ENCODE measurements around the gene ZBTB4.
A peak's percentile ranks its signal among the peaks of the same experiment; 100 is the strongest.

Gene ZBTB4

DNA sequence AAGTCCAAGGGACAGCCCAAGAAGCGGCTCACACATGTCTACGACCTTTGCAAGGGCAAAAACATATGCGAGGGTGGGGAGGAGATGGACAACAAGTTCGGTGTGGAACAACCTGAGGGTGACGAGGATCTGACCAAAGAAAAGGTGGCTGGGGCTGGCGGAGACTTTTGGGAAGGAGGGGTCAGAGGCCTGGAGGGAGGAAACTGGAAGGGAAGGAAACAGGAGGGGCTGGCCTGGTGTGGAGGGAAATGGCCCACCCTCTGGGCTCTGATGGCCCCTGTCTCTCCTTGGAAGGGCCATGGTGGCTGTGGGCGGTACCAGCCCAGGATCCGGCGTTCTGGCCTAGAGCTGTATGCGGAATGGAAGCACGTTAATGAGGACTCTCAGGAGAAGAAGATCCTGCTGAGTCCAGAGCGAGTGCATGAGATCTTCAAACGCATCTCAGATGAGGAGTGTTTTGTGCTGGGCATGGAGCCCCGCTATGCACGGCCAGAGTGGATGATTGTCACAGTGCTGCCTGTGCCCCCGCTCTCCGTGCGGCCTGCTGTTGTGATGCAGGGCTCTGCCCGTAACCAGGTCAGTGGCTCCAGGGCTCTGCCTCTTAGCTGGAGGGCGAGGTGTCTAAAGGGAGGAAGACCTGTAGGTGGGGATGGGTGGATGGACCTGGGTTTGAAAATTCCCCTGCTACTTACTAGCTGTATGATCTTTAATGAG is 17.2 kb upstream of the ZBTB4 start:
- Histone ChIP-seq H3K27me3 (ENCODE audit: insufficient read depth, low read length, poor library complexity, severe bottlenecking) (no peaks in the 10 kb centered on the region), H3K79me2 (ENCODE audit: insufficient read depth, low read length) (peaks cover 83% of the 10 kb centered on the region), H3K36me3 (ENCODE audit: insufficient read depth, low read length) (peaks cover 68% of the 10 kb centered on the region), H3K4me3 (ENCODE audit: low read length, poor library complexity, severe bottlenecking) (no peak overlapping the region), H3K4me1 (ENCODE audit: insufficient read depth, low read length, poor library complexity, severe bottlenecking) (peaks cover 18% of the 10 kb centered on the region), H3K9me2 (replicated peaks; ENCODE audit: low read depth, low read length) (no peaks in the 10 kb centered on the region), H4K20me1 (ENCODE audit: insufficient read depth, low read length, poor library complexity, severe bottlenecking) (peaks cover 92% of the 10 kb centered on the region), H3K4me2 (ENCODE audit: low read depth, low read length, poor library complexity, severe bottlenecking) (no peak overlapping the region), H3F3A (ENCODE audit: low read depth) (no peaks in the 10 kb centered on the region), H3K9me3 (ENCODE audit: insufficient read depth, low read depth, low read length) (no peaks in the 10 kb centered on the region), H2AFZ (ENCODE audit: low read length) (no peak overlapping the region), H3K9ac (ENCODE audit: low read depth, low read length, poor library complexity, severe bottlenecking) (no peak overlapping the region)
- TF ChIP-seq, protein P1, sequence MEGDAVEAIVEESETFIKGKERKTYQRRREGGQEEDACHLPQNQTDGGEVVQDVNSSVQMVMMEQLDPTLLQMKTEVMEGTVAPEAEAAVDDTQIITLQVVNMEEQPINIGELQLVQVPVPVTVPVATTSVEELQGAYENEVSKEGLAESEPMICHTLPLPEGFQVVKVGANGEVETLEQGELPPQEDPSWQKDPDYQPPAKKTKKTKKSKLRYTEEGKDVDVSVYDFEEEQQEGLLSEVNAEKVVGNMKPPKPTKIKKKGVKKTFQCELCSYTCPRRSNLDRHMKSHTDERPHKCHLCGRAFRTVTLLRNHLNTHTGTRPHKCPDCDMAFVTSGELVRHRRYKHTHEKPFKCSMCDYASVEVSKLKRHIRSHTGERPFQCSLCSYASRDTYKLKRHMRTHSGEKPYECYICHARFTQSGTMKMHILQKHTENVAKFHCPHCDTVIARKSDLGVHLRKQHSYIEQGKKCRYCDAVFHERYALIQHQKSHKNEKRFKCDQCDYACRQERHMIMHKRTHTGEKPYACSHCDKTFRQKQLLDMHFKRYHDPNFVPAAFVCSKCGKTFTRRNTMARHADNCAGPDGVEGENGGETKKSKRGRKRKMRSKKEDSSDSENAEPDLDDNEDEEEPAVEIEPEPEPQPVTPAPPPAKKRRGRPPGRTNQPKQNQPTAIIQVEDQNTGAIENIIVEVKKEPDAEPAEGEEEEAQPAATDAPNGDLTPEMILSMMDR (conservative IDR thresholded peaks at IDR 0.05; ENCODE audit: low read length) = no peak
- no peak for TF ChIP-seq EZH2phosphoT487 (IDR thresholded peaks at IDR 0.05; ENCODE audit: borderline replicate concordance)

DNA sequence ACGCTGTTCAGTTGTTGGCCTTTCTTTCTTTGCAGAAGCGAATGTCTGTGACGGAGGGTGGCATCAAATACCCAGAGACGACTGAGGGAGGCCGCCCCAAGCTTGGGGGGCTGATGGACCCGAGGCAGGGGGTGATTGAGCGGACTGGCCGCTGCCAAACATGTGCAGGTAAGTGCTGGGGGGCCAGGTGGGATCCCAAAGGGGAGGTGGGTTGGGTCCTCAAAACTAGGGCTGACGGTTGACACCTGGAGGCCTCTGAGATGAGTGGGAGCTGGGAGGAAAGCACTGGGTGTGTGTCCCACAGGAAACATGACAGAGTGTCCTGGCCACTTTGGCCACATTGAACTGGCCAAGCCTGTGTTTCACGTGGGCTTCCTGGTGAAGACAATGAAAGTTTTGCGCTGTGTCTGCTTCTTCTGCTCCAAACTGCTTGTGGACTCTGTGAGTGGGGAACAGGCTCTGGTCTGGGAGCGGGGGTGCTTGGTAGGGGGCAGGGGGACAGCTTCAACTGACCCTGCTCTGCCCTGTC is 16.5 kb upstream of the ZBTB4 start:
- Histone ChIP-seq H3F3A (ENCODE audit: low read depth) (no peaks in the 10 kb centered on the region), H3K9me3 (ENCODE audit: insufficient read depth, low read depth, low read length) (no peaks in the 10 kb centered on the region), H4K20me1 (ENCODE audit: insufficient read depth, low read length, poor library complexity, severe bottlenecking) (peaks cover 92% of the 10 kb centered on the region), H3K4me1 (ENCODE audit: insufficient read depth, low read length, poor library complexity, severe bottlenecking) (peaks cover 22% of the 10 kb centered on the region), H3K4me2 (ENCODE audit: low read depth, low read length, poor library complexity, severe bottlenecking) (no peak overlapping the region), H2AFZ (ENCODE audit: low read length) (no peak overlapping the region), H3K4me3 (ENCODE audit: low read length, poor library complexity, severe bottlenecking) (no peak overlapping the region), H3K36me3 (ENCODE audit: insufficient read depth, low read length) (peaks cover 67% of the 10 kb centered on the region), H3K9me2 (replicated peaks; ENCODE audit: low read depth, low read length) (no peaks in the 10 kb centered on the region), H3K27me3 (ENCODE audit: insufficient read depth, low read length, poor library complexity, severe bottlenecking) (no peaks in the 10 kb centered on the region), H3K9ac (ENCODE audit: low read depth, low read length, poor library complexity, severe bottlenecking) (no peak overlapping the region), H3K79me2 (ENCODE audit: insufficient read depth, low read length) (peaks cover 89% of the 10 kb centered on the region)
- TF ChIP-seq EZH2phosphoT487 (IDR thresholded peaks at IDR 0.05; ENCODE audit: borderline replicate concordance) = no peak
- TF ChIP-seq, protein P1 (conservative IDR thresholded peaks at IDR 0.05; ENCODE audit: low read length) = no peak

DNA sequence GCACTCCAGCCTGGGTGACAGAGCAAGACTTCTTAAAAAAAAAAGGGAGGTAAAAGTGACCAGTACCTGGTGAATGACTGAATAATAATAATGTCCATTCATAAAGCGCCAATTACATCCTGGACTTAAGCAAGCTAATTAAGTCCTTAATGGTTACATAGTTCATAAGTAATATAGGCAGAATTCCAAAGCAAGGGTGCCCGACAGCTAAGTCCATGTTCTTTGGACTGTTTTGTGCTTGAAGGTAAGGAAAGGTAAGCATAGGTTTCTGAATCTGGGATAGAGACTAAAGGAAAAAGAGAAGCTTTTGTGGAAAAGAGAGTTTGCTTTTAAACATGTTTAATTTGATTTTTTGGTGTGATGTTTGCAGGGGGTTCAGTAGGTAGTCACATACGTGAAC is 14.5 kb upstream of the ZBTB4 start:
- peaks cover 40% of the 10 kb centered on the region for H3K4me1 ChIP-seq (ENCODE audit: insufficient read depth, low read length, poor library complexity, severe bottlenecking)
- H3K4me2 ChIP-seq (ENCODE audit: low read depth, low read length, poor library complexity, severe bottlenecking) = peak overlapping the region; percentile 94
- no peak overlapping the region for H3K4me3 ChIP-seq (ENCODE audit: low read length, poor library complexity, severe bottlenecking)
- H3K36me3 ChIP-seq (ENCODE audit: insufficient read depth, low read length) = peaks cover 55% of the 10 kb centered on the region
- no peak for TF ChIP-seq EZH2phosphoT487 (IDR thresholded peaks at IDR 0.05; ENCODE audit: borderline replicate concordance)
- TF ChIP-seq, protein P1 (conservative IDR thresholded peaks at IDR 0.05; ENCODE audit: low read length) = no peak
- H3K79me2 ChIP-seq (ENCODE audit: insufficient read depth, low read length) = peaks cover 99% of the 10 kb centered on the region
- H4K20me1 ChIP-seq (ENCODE audit: insufficient read depth, low read length, poor library complexity, severe bottlenecking) = peaks cover 97% of the 10 kb centered on the region
- no peaks in the 10 kb centered on the region for H3K9me2 ChIP-seq (replicated peaks; ENCODE audit: low read depth, low read length)
- no peak overlapping the region for H3K9ac ChIP-seq (ENCODE audit: low read depth, low read length, poor library complexity, severe bottlenecking)
- no peaks in the 10 kb centered on the region for H3K27me3 ChIP-seq (ENCODE audit: insufficient read depth, low read length, poor library complexity, severe bottlenecking)
- H2AFZ ChIP-seq (ENCODE audit: low read length) = no peak overlapping the region
- H3K9me3 ChIP-seq (ENCODE audit: insufficient read depth, low read depth, low read length) = no peaks in the 10 kb centered on the region
- no peaks in the 10 kb centered on the region for H3F3A ChIP-seq (ENCODE audit: low read depth)
